GM18907 (cell line): ENCODE measurements around the gene OPN5.
"Not testable (repeated sequence)": the region's sequence is repeated elsewhere in the genome, so short reads cannot be mapped to it uniquely, and the experiment has no call there.

Source experiments
- ATAC-seq: cut with Tn5 transposase; IDR thresholded peaks from one replicate; pipeline ENCODE4 v1.9.1; 2021; ENCODE audit warnings: mild to moderate bottlenecking, moderate library complexity; ENCODE audit not compliant: unreplicated experiment

OPN5 gene, protein sequence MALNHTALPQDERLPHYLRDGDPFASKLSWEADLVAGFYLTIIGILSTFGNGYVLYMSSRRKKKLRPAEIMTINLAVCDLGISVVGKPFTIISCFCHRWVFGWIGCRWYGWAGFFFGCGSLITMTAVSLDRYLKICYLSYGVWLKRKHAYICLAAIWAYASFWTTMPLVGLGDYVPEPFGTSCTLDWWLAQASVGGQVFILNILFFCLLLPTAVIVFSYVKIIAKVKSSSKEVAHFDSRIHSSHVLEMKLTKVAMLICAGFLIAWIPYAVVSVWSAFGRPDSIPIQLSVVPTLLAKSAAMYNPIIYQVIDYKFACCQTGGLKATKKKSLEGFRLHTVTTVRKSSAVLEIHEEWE

DNA sequence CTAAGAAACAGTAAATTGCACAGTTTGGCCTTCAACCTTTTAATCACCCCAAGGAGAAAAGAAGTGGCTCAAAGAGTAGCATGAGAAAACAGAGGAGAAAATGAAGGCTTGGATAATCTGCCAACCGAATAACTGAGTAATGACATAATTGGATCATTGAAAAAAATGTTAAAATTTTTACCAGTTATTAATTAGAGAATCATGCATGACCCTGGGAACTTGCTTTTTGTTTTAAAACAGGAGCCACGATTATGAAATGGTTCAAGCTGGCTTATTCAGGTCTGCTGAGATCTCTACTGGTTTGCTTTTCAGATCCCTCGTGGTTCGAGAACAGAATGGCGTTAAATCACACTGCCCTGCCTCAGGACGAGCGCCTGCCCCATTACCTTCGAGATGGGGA is at the start of gene OPN5:
TSS of gene OPN5 (plus strand) at position 301 of the 400 bp plus-strand sequence. CDS start at position 336, 35 bp downstream.
- no peak for ATAC-seq

DNA sequence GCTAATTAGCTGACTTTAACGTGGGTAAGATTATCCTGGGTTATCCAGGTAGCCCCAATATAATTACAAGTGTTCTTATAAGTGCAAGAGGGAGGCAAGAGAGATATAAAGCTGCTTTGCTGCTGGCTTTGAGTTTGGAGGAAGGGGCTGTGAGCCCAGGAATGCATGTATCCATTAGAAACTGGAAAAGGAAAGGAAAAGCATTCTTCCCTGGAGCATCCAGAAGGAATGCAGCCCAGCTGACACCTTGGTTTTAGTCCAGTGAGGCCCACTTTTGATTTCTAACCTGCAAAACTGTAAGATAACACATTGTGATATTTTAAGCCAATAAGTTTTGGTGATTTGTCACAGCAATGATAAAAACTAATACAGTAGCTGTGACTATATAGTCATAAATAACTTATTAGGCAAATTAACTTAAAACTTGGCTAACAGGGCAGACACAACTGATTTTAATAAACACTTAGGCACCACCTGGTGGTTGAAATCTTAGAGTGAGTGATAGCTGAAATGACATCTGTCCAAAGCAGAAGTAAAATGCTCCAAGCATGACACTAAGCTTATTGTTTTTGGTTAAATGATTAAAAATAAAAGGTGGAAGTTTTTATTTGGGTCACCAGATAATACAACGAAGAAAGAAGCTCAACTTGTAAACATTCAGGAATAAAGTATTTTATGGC is 47.8 kb upstream of the OPN5 start:
- peak; percentile 84 for ATAC-seq

DNA sequence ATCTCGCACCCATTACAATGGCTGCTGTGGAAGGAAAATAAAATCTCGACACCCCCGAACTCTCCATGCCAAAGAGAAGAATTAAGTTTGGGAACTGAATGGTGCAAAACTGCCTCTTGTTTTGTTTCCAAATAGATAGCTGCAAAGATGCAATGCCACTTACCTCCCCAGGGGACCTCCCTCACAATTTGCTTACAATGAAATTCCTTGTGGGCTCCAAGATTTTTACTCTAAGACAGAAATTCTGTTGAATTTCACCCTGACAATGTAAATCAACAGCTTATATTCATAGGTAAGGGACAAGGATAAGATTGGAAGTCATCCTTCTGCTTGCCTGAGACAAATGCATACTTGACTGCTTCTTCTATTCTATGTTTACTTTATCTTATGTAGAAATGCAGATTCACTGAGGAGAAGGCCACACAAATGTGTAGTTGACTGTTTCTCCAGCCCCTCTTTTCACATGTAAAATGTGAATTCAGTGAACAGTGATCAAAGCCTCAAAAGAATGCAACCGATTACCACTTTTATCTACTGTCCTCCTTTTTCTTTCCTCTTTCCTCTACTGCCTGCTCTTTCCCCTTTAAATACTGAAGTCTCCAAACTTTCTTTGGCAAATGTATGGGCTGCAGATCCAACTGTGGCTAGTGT is 46.9 kb upstream of the OPN5 start:
- no peak for ATAC-seq

DNA sequence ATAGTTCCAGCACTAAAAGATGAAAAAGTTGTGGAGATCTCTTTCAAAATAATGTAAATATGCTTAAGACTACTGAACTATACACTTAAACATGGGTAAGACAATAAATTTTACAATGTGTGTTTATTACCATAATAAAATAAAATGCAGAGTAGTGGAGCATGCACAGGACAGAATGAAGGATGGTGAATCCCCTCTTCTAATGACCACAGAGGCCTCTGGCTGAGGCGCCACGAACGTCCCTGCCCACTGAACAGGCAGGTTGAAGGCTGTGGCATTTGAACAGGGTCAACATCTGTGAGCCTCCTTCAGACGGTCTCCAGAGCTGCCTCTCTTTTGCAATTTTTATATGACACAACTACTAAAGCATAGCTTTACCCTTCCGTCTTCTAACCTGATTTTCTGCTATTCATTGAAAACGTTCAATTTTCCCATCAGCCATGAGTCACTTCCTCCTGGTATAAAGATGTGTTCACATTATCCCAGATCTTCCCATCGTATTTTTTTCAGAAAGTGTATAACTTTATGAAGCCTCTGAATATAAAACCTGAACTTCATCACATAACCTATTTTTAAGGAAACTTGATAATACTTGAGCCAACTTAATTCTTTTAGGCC is 45.6 kb upstream of the OPN5 start:
- no peak for ATAC-seq

DNA sequence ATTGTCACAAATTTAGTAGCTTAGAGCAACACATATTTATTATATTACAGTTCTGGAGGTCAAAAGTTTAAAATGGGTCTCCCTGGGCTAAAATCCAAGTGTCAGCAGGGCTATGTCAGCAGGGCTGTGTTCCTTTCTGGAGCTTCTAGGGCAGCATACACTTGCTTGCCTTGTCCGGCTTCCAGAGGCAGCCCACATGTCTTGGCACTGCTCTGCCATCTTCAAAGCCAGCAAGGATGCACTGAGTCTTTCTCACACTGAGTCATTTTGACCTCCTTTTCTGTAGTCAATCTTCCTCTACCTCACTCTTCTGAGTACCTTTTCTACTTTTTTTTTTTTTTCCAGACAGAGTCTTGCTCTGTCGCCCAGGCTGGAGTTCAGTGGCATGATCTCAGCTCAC is 44.4 kb upstream of the OPN5 start:
- ATAC-seq, result no peak

DNA sequence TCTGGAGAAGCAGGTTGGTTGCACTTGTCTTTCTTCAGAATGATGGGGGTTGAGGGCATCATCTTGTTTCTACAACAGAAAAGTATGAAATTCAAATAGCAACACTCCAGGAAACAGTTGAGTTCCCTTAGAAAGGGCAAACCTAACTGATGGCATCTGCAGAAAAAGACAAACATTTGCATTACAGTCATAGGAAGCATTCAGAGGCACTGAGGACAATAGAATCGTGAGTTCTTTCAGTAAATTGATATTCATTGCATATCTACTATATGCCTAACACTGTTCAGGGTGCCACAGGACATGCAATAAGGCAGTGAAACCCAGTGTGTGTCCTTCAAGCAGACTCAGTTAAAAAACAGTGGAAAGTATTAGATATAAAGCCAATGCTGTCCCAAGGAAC is 41.1 kb upstream of the OPN5 start:
- ATAC-seq, result no peak

DNA sequence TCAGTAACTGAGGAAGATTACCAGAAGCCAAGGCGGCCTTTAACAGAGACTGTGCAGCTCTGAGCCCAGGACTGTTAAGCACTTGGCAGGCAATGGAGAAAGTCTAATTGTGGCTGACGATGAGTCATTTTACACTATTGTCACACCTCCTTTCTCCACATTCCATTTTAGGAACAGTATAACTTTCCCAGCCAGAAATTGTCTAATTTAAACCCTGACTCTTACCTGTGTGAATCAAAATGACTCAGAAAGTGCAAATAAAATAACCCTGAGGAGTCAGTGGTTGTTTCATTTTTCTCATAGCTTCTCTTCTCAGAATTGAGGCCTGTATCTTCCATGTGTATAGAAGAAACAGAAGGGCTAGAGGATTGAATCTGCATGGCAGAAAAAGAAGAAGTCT is 40.0 kb upstream of the OPN5 start:
- no peak for ATAC-seq

DNA sequence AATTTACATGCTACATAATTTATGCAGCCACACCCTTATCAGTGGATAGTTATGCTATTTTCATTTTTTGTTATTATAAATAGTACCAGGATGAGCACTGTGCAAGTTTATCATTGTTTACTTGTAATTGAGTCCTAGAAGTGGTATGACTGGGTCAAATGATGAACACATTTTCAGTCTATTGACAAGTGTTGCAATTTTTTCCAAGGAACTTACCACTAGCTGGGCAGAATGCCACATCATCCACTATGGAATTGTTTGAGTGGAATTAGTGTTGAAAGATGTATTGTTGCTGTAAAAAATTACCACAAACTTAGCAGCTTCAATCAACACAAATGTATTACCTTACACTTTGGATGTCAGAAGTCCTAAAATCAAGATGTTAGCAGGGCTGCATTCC is 38.1 kb upstream of the OPN5 start:
- no peak for ATAC-seq

DNA sequence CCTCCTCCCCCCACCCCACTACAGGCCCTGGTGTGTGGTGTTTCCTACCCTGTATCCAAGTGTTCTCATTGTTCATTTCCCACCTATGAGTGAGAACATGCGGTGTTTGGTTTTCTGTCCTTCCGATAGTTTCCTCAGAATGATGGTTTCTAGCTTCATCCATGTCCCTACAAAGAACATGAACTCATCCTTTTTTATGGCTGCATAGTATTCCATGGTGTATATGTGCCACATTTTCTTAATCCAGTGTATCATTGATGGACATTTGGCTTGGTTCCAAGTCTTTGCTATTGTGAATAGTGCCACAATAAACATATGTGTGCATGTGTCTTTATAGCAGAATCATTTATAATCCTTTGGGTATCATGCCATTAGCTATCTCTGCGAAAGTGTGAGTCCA is 36.6 kb upstream of the OPN5 start:
- not testable (repeated sequence) for ATAC-seq

DNA sequence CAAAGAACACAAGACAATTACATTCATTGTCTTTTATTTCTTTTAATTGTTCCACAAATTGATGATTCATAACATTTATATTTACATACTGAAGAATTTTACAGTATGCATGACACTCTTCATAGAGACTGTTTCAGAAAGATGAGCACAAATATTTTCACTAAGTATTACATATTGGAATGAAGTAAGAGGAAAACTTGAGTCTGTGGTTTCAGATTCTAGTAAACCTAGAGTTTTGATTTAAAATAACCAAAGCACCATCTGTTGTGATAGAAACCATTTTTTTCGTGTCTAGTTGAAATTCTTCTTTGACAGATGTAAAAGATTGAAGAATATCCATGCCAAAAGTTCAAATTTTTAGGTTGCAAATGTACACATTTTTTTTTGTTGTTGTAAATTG is 32.1 kb upstream of the OPN5 start:
- no peak for ATAC-seq

DNA sequence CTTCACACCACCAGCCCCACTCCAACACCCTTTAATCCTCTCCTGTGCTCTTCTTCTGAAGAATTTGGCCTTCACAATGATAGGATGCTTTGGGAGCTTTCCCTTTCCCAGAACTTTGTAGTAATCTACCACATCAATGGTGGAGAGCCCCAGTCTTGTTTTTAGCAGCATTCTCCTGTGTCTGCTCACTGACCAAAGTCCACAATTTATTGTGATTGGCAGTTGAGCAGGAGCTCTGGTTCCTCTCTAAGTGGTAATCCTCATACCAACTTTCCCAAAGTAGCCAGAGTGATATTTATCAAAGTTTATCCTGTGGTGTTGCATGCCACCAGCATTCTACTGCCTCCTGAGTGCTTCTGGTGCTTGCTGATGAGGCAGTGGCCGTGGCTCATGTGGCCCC is 29.0 kb upstream of the OPN5 start:
- no peak for ATAC-seq

DNA sequence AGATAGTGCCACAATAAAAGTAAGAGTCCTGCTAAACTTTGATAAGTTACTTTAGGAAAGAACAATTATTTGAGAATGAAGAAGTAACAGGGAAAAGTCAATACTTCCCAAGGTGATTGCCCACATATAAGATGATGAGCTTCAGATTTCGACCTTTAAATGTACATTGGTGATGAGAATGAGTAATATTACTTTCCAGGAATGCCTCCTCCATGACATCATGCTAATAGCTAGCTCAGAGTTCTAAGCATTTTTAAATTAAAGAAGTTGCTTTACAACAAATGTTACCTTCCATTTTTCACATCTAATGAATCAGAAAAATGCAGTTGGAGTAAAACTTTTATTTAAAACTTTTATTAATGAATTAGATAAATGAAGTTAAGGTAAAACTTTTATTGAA is 22.5 kb upstream of the OPN5 start:
- no peak for ATAC-seq

DNA sequence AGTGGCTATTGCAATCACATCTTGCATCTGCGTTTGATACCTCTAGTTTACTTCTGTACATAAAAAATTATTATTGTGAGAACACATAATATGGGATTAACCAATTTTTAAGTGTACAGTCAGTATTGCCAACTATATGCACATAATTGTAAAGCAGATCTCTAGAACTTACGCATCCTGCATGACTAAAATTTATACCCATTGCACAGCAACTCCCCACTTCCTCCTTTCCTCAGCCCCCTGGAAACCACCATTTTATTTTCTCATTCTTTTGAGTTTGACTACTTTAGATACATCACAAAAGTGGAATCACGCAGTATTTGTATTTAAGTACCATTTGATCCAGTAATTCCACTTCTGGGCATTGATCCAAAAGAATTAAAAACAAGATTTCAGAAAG is 19.3 kb upstream of the OPN5 start:
- no peak for ATAC-seq

DNA sequence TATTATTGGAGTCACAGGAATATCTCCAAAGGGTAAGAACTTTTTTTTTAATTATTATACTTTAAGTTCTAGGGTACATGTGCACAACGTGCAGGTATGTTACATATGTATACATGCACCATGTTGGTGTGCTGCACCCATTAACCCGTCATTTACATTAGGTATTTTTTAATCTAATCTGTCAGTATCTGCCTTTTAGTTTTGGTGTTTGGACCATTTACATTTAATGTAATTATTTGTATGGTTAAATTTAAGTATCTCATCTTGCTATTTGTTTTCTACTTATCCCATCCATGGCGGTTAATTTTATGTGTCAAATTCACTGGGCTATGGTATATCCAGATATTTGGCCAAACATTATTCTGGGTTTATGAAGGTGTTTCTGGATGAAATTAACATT is 15.4 kb upstream of the OPN5 start:
- no peak for ATAC-seq

DNA sequence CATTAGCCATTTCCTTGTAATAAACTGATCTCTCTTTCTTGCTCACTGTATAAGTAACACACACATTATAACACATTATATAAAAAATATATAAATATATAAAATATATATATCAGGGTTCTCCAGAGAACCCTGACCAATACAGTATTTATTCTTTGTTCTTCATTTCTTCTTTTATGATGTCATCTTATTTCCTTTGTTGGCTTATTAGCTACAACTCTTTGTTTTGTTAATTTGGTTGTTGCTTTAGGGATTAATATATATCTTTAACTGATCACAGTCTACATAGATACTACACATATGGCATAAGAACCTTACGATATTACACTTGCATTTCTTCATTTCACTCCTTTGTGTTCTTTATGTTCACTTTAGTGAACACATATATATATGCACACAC is 14.7 kb upstream of the OPN5 start:
- no peak for ATAC-seq

DNA sequence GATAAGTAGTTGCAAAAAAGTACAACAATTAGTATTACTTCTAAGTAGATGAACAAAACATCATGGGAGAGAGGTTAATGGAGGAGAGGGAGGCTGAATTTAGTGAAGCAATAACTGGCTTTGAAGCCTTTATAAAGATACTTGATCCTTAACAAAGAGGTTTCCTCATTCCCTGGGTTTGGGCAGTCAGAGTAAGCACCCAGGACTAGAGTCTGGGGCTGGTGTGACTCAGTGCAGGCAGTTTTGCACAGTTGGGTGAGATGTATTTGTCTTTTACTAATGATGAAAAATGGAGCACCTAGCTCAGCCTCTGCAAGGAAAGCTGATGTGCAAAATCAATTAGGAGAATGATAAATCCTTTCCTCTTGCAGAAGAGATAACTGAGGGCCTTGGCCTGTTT is 11.8 kb upstream of the OPN5 start:
- no peak for ATAC-seq

DNA sequence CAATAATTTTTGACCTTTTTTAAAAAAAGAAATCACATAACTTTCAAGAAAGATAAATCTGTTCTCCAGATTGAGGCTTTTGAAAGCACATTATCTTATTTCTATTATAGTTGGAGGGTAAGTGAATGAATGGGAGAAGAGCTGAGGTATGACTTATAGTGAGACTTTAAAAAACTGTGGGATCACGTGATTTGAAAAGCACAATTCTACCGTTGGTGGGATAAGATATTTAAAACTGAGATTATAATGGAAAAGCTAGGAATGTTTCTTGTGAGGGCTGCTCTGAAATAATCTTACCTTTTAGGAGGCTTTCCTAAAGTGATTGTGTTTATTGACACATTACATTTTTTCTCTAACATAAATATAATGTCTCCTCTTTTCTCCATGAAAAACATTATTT is 9.5 kb upstream of the OPN5 start:
- ATAC-seq, result no peak

DNA sequence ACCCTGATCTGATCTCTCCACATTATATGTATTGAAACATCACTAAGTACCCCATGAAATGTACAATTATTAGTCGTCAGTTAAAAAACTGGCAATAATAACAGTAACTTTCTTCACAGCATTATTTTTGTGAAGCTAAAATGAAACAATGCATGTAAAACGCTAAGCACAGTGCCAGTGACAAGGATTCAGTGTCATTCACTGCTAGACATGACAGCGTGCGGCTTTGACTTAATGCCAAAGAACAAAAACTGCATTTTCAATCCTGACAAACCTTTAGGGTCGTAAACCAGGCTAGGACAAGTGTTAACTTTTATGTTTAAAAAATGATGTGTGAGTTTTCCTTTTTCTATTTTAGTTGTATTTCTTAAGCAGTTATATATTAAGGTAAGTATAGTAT is 8.8 kb upstream of the OPN5 start:
- ATAC-seq, result no peak

DNA sequence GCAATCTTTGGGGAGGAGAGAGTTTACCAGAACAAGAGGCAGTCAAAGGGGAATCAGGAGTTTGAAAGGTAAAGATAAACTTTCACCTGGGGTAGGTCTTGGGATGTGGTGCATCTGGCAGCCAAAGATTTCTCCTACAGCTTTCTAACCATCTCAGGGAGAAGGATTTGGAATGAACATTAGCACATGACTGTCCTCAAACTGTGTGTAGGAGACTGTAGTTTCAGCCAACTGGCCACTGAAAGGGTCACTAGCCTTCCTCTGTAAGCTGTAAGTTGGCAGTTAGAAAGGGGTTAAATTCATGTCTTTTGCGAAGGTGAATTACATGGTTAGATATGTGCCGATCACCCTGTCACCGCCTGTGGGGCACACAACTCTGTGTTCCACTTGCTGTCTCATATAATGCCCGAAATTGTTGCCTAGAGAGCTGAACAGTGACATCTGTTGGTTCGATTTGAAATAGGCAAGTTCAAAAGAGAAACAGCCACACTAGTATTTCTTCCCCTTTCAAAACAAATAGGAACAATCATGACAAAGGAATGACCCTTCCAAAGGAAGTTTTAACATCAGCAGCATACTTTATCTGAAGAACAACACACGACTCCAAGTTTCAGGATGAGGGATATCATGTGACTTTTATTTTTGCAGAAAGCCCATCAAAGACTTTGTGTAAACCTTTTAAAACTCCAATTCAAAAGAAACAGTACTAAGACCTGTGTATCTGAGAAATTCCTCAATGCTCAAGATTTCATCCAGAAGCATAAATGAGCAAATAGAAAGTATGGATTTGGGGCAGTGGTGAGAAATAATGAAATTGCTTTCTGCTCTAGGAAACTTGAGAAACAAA is 1.1 kb upstream of the OPN5 start:
- peak; percentile 97 for ATAC-seq

DNA sequence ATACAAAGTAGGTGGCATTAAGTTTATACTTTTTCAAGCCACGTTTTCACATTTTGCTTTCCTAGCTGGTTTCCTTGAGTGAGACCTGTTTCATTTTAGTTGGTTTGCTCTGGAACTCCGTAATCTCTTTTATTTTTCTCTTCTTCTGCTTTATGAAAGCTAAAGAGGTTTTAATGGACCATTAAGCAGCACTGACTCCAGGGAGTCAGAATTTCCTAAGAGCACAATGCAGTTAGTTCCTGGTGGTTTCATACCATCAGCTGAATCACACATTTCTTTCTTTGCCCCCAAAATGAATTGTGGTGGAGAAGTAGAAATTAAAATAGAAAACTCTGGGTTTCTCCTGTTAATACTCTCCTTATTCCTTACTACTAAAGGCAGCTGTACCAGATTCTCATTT is 3.4 kb downstream of the OPN5 start:
- no peak for ATAC-seq
